ENCODE data around the gene NCCRP1.

NCCRP1 gene

DNA sequence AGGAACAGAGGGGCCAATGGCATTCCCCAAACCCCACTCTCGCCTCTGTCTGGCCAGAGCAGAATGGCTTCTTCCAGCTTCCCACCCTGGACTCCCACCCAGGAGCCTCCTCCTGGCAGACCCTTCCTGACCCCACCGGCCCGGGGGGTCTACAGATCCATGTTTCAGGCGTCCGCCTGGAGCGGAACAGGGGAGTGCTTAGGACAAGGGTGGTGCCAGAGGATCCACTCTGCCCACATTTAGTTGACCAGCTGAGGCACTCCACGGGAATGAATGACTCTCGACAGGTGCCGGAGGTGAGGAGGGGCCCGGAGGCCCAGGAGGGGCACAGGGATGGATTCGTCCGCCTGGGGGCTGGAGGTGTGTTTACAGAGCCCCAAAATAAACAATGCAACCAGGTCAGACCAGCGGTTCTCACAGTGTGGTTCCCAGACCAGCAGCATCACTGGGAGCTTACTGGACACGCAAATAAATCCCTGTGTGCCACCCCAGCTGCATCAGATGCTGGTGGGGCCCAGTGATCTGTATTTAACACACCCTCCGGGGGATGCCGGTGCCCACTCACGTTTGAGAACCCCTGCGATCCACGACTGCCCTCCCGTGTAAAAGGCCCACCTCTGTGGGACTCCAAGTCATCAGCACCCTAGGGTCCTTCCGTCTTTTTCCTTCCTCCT is 15.1 kb upstream of the NCCRP1 start:
- DNase-seq = no peak

DNA sequence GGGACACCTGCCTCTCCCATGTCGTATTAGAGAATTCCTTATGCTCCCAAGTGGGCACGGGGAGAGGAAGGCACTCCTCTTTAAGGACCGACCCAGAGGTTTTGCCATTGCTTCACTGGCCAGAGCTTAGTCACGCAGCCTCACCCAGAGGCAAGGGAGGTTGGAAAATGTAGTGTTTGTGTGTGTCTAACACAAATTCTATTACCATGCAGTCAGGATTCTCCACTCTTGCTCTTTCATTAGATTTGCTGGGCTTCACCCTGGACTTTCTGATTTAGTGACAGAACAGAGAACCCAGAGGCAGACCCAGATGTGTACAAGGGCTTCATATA is 14.6 kb upstream of the NCCRP1 start:
- no peak for DNase-seq

DNA sequence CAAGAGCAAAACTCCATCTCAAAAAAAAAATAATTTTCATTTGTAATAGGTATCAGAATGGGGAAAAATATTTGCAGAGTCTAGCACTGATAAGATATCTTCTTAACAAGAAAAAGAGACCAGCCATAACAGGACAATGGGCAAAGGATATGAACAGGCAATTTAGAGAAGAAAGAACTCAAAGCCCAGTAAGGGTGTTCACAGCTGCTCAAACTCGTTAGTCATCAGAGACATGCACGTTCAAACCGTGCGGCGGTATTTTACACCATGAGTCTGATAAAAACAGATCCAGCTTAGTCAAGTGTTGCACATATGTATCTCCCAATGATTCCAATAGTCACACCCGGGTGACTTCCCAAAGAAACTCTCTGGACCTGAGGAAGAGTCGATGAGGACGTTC is 13.7 kb upstream of the NCCRP1 start:
- no peak for DNase-seq

DNA sequence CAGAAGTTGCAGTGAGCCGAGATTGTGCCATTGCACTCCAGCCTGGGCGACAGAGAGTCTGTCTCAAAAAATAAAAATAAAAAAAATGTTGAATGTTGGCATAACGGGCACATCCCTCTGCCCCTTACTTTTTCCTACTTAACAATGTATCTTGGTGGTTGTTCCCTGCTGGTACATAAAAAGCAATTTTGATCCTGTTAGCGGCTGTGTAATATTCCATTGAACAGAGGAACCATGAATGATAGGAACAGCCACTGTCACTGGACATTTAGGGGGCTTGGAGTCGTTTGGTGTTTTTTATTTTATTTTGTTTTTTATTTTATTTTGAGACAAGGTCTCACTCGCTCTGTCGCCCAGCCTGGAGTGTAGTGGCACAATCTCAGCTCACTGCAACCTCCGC is 10.4 kb upstream of the NCCRP1 start:
- no peak for DNase-seq

DNA sequence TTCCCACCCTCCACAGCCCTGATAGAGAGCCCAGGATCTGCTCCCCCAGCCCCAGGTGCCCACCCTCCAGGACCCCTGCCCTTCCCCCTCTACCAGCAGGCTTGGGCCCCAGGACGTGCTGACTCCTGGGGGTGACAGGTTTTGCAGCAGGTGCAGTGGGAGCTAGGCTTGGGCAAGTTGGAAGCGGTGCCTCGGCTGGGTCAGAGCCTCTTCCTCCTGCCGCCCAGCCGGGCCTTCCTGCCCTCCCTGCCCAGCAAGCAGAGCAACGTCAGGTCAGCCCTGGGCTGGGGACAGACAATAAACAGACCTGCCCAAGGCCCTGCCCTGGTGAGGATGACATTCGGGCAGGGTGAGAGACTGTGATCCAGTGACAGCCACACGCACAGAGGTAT is 9.2 kb upstream of the NCCRP1 start:
- DNase-seq = no peak

DNA sequence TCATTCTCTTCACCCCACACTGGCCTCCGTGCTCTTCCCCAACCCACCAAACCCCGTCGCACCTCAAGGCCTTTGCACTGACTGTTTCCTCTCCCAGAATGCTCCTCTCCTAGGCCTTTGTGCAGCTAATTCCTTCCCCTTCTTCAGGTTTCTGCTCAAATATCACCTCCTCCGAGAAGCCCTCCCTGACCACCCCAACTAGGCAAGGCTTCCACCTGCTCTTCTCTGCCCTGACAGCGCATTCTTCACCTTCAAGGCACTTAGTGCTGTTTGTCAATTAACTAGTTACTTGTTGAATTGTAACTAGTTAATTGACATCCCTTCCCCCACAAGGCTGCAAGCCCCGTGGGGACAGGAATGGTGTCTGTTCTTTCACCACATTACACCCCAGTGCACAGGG is 7.8 kb upstream of the NCCRP1 start:
- no peak for DNase-seq

DNA sequence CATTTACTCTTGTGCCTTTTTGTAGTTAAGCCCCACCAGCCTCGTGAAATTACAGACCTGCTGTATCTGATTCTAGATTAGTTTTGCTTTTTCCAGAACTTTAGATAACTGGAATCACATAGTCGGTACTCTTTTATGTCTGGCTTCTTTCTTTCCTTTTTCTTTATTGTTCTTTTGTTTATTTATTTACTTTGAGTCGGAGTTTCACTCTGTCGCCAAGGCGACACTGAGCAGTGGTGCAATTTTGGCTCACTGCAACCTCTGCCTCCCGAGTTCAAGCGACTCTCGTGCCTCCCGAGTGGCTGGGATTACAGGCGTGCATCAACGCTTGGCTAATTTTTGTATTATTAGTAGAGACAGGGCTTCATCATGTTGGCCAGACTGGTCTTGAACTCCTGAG is 6.0 kb upstream of the NCCRP1 start:
- DNase-seq = no peak

DNA sequence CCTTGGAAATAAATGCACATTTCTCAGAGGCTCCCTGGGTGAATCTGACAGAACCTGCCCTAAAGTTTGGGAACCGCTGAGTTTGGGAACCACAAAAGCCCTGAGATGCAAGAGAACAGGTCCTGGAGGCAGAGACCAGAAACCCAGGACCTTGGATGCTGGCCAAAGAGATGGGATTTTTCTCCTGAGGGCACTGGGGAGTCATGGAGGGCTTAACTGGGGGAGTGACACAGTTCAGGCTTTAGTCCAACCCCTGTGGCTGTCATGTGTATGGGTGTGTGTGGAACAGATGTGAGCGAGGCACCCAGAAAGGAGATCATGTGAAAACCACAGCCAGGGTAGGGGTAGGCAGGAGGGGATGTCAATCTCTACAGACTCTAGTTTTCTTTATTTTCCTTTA is 3.9 kb upstream of the NCCRP1 start:
- DNase-seq = no peak

DNA sequence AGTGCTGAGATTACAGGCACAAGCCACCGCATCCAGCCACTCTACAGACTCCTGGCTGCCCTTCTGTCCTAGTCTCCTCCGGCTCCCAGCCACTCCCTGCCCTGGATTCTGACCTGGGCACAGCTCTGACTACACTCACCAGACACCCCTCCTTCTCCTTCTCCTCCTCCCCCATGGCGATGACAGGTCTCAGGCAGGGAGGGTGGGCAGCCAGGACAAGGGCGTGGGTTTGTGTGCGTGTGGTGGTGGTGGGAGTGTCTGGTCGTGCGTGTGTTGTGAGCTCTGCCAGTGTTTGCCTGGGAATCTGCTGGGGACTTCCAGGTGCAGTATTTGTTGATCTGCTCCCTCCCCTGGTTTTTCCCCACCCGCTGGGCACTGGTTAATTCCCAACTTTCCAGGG is 3.0 kb upstream of the NCCRP1 start:
- no peak for DNase-seq

DNA sequence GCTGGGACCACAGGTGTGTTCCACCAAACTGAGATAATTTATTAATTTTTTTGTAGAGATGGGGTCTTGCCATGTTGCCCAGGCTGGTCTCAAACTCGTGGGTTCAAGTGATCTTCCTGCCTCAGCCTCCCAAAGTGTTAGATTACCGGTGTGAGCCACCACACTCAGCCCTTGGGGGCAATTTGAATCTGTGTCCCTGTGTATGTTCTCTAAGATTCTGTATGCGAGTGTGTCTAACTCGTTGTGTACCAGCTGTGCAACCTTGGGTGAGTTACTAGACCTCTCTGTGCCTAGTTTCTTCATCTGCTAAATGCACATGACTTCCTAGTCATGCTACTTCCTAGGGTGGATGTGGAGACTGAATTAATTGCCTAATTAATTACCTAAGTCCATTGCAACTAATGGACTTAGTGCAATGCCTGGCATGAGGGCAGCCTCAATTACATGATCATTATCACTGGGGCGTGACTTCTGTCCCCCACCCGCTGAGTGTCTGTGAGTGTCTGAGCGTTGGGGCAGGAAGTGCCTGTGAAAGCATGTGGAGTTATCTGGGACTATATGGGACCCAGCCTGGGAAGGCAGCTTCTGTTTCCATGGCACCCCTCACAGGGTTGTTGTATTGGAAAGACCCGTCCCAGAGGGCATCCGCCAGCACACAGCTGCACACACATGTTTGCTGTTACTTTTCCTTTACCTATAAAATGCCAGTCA is 1.8 kb upstream of the NCCRP1 start:
- no peak for DNase-seq

DNA sequence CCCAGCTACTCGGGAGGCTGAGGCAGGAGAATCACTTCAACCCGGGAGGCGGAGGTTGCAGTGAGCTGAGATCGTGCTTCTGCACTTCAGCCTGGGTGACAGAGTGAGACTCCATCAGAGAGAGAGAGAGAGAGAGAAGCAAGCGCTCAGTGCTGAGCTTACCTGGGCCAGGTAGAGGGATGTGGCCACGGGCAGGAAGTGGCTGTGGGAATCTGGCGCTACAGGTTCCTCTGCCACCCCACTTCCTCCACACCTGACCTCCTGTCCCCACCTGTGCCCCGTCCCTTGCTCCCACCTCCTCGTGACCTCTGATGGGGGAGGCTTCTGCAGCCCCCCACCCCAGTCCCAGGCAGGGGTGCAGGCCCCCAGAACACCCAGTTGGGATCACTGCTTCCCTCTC is 1.0 kb upstream of the NCCRP1 start:
- no peak for DNase-seq

DNA sequence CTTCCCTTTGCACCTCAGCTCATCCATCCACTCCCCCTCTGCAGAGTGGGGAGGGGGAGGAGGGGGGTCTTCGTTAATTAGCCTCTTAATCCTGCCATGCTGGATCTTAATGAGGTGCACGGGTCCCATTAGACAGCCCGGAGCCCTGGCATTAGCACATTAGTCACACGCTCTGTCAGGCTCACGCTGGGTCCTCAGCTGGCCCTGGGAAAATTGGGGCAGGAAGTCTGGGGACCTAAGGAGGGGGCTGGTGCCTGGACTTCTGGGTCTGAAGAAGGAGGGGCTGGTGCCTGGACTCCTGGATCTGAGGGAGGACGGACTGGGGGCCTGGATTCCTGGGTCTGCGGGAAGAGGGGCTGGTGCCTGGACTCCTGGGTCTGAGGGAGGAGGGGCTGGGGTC is 444 bp upstream of the NCCRP1 start:
- DNase-seq = no peak

DNA sequence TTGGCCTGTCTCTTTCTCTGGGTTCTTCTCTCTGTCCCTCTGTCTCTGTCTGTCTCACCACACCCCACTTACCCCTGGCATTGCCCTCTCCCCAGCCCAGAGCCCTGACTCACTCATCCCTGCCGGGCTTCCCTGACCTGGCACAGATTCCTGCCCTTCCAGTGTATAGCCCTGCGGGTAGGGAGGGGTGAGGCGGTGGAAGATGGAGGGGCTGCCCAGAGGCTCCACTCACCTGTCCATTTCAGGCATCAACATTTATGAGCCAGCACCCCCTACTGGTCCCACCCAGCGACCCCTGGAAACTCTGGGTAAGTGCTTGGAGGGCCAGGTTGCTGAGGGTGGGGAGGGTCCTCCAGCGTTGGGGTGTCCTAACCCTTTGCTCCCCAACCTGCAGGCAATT is 1.0 kb downstream of the NCCRP1 start:
- no peak for DNase-seq

DNA sequence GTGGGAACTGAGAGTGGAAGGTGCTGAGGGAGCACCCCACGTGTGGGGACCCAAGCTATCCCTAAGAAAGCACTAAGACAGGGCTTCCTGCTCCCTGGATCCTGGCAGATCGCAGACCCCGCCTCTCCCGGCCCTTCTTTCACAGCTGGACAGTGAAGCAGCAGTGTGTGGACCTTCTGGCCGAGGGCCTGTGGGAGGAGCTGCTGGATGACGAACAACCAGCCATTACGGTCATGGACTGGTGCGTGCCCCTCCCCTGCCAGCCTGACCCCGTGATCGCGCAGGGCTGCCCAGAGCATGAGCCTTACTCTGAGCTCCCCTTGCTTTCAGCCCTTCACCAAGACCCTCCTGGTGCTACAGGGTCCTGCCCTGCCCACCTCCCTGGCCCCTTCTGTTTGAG is 2.3 kb downstream of the NCCRP1 start:
- DNase-seq = no peak

DNA sequence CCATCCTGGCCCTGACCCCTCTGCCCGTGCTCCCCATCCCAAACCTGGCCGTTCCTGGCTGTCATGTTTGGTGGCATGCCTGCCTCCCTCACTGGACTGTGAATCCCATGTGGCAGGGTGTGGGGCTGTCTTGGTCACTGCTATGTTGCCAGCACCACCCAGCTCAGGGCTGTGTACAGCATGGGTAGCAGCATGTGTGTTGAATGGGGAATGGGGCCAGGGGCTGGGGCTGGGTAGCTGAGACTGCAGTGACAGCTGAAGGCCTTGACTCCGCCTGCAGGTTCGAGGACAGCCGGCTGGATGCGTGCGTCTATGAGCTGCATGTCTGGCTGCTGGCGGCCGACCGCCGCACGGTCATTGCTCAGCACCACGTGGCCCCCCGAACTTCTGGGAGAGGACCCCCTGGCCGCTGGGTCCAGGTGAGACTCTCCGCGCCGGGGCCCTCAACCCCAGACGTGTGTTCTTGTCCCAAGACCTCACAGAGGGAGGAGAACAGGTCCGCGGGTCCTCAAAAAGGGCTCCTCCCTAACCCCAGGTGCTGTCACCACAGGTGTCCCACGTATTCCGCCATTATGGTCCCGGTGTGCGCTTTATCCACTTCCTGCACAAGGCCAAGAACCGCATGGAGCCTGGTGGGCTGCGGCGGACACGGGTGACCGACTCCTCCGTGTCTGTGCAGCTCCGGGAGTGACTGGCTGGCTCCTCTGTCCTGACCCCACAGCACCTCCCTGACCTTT is 3.5 kb downstream of the NCCRP1 start:
- no peak for DNase-seq

DNA sequence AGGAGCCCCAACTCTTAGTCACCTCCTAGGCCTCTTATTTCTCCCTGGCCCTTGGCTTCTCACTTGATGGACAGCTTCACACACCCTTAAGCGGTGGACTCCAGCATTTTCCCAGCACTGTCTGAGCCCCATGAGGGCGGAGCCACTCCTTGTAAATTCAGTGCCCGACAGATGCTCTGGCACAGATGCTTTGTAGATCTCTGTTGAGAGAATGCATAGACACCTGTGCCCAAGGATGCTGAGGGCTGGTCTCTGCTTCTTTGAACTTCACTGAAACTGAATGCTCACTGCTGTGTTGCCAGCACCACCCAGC is 4.0 kb downstream of the NCCRP1 start:
- DNase-seq = no peak

DNA sequence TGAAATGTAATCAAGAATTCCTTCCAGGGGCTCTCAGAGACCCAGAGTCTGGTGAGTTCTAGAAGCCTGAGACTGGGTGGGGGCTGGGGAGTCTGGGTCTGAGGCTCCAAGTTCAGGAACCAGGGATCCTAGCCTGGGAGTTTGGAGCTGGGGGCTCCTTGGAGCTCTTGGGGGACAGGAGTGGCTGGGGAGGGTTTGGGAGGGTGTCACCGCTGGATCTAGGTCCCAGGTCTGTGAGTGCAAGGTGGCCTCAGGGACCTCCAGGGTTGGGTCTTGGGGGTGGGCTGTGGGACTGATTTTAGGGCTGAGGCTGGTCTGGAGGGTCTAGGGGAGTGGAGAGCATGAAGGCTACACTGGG is 6.2 kb downstream of the NCCRP1 start:
- DNase-seq = no peak

DNA sequence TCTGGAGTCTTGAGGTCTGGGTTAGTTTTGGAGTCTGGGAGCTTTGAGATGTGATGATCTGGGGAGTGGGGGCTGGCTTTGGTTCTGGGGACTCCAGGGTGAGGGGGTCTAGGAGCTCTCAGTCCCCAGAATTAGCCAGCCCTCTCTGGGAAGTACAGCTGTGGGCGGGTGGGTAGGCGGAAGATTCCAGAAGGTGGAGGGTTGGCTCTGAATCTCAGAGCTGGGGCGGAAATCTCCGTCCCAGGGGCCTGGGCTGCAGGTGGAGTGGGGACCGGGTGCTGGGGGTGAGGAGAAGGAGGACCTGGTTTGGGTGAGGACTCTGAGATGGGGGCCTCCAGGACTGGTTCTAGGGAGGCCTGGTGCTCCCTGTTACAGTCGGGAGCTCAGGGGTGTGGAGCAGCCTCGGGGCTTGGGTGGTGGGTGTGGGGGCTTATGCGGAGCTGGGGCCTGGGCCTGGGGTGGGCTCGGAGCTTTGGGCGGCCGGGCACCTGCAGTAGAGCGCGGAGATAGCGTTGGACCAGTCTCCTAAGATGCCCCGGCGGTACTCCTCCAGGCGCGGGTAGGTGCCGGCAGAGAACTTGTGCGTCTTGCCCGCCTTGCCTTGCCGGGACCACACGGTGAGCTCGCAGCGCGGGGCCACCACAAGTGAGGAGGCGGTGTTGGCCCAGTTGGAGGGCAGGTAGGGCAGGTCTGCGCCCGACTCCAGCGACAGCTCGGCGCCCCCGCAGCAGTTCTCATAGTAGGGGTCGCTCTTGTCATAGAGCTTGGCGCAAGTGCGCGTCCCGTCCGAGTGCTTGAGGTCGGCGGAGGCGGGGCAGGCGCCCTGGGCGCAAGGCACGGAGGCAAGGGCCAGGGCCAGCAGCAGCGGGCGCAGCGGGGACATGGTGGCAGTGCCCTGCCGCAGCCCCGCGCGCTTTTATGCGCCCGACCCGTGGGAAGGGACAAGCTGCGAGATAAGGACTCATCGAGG is 6.9 kb downstream of the NCCRP1 start, which contains the start of gene SYCN:
Gene SYCN (minus strand): TSS at position 892 of the 970 bp plus-strand sequence. CDS start 9 bp downstream, at position 883.
- DNase-seq = no peak

DNA sequence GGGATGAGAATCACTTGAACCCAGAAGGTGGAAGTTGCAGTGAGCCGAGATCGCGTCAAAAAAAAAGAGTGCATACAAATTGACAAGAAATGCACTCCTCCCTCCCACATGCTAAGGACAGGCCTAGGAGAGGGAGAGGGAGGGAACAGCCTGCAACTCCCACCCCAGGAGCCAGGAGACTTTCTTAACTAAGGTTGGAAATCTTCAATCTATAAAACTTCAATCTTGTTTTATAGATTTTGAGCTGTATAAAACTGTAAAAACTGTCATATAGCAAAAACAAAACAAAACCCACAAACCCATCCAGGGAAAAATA is 8.6 kb downstream of the NCCRP1 start:
- no peak for DNase-seq

DNA sequence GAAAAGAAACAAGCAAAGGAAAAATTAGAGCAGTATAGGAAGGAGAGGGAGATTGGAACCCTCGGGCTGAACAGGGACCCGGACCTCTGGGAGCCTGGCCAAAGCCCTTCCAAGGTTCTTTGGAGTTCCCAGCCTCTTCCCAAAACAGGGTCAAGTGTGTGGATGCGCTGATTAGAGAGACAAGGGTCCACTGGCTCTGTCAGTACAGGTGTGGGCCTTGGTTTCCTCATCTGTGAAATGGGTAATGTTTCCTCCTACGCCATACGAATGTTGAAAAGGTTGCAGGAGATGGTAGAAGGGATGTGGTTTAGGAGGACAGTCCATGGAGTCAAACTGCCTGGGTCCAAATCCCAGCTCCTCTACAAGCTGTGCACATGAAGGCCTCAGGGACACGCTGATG is 9.4 kb downstream of the NCCRP1 start:
- DNase-seq = no peak

DNA sequence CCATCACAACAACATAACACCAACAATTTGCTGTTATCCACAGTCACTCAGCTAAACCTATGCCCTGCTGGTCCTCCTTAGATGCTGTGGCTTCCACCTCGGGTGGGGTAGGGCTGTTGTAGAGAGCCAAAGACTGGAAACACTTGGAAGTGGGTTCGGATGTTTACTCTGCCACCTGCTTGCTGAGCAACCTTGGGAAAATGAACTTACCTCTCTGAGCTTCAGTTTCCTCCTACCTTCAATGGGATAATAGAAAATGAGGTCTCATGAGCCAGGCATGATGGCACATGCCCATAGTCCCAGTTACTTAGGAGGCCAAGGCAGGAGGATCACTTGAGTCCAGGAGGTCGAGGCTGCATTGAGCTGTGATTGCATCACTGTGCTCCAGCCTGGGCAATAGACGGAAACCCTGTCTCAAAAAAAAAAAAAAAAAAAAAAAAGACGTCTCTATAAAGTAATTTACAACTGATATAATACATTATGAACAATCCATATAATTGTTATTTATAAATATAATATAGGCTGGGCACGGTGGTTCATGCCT is 10.6 kb downstream of the NCCRP1 start:
- no peak for DNase-seq

DNA sequence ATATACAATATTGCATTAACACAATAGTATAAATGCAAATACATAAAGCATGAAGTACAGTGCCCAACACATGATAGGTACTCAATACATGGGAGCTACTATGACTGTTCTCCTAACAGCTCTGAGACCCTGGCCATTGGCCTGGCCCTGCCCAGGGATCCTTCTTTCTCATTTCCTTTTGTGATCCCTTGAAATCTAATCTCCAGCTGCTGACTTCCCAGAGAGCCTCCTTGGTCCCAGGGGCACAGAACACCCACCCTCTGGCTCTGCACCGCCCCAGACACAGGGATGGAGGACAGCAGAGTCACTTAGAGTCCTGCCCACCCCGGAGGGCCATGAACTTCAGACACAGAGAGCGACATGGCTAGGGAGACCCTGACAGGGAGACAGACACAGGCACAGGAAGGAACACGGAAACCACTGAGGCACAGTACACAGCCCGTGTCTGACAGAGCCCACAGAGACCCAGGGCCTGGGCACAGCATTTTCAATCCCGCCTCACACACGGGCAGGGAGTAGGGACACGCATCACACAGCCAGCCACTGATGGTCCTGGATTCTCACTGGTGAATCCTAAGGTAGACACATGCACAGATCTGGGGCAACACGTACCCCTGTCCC is 11.5 kb downstream of the NCCRP1 start:
- DNase-seq = no peak

DNA sequence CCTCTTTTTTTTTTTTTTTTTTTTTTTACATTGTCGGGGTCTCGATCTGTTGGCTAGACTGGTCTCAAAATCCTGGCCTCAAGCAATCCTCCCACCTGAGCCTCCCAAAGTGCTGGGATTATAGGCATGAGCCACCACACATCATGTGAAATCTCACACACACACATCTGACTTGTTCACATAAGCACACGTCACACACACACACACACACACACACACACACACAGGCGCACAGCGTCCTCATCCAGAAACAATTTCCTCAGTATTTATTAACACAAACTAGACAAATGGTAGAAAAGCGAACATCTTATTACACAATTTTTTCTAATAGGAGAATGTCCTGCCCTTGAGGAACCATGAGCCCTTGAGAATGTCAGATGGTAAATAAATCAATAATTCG is 12.4 kb downstream of the NCCRP1 start:
- no peak for DNase-seq

All from activated naive CD4-positive, alpha-beta T cell (primary cell).